Measurements from ENCODE around the gene TESMIN.

- TF ChIP-seq CTCF (IDR thresholded peaks at IDR 0.05; ENCODE audit: low read length) (no peak), EZH2phosphoT487 (IDR thresholded peaks at IDR 0.05; ENCODE audit: low read length) (no peak)
Observed at GRCh38 chr11:68661697-68662603, 89.4 kb downstream of the TESMIN start.
